SK-N-SH (cell line): ENCODE measurements around the gene HOXC6. TPM values are rescaled to one million over a fixed set of nuclear protein-coding genes. Genes with fewer than 3 reads are reported as not detected.
A peak's percentile ranks its signal among the peaks of the same experiment; 100 is the strongest.

Experiments
- CTCF ChIA-PET: fragments of 300-600, 350-600 bp; formaldehyde crosslinking; extraction: SDS; loops from one replicate; lab custom pipeline; 2021; lab: Yijun Ruan, JAX
- POLR2A ChIA-PET: fragments of 350-600 bp; sonication (Branson Sonifier 250); formaldehyde crosslinking; extraction: SDS; loops from one replicate; lab custom pipeline; 2020; ENCODE audit warnings: antibody characterized with exemption, inconsistent platforms; lab: Yijun Ruan, JAX
- DNase-seq: peaks from one replicate; pipeline ENCODE4 v3.0.0; 2012
- H2AFZ ChIP-seq: fragments of 200-600 bp; sonication (generic); 2 replicates; pipeline ENCODE4 v1.8.1; 2016; ENCODE audit warnings: antibody characterized with exemption, mild to moderate bottlenecking, low read depth
- H3F3A ChIP-seq: fragments of 200-600 bp; sonication (generic); replicated peaks from 2 replicates; pipeline ENCODE3; 2016; ENCODE audit warnings: antibody characterized with exemption, mild to moderate bottlenecking; ENCODE audit not compliant: insufficient read depth
- H3K27ac ChIP-seq, 2 experiments: fragments of 200-500 bp in 1 of 2; fragments of 200-600 bp in 1 of 2; sonication (Bioruptor generic) in 1 of 2; sonication (generic), shearing (Covaris generic) in 1 of 2; 2 replicates each; pipeline versions ENCODE4 v1.5.1 to v1.6.1; 2014 to 2016; ENCODE audit warnings: low read depth in 2 of 2, inconsistent platforms in 1 of 2, low read length in 1 of 2, mild to moderate bottlenecking in 1 of 2, mixed read lengths in 1 of 2
- H3K27me3 ChIP-seq: fragments of 200-600 bp; sonication (generic), shearing (Covaris generic); 2 replicates; pipeline ENCODE4 v1.6.1; 2016; ENCODE audit warnings: mixed run types; ENCODE audit not compliant: insufficient read depth
- H3K36me3 ChIP-seq, 2 experiments: fragments of 200-500 bp in 1 of 2; fragments of 200-600 bp in 1 of 2; sonication (Bioruptor generic) in 1 of 2; sonication (generic) in 1 of 2; replicated peaks in 1 of 2; 2 replicates each; pipeline versions ENCODE3 to v1.5.1; 2014 to 2016; ENCODE audit warnings: low read length in 1 of 2, mild to moderate bottlenecking in 1 of 2; ENCODE audit not compliant: insufficient read depth in 2 of 2, control insufficient read depth in 1 of 2
- H3K4me1 ChIP-seq, 2 experiments: fragments of 200-500 bp in 1 of 2; fragments of 200-600 bp in 1 of 2; sonication (Bioruptor generic) in 1 of 2; sonication (generic), shearing (Covaris generic) in 1 of 2; 2 replicates each; pipeline versions ENCODE4 v1.5.1 to v1.6.1; 2014 to 2016; ENCODE audit warnings: low read depth in 1 of 2, low read length in 1 of 2, mixed run types in 1 of 2; ENCODE audit not compliant: insufficient read depth in 2 of 2, control insufficient read depth in 1 of 2
- H3K4me2 ChIP-seq: fragments of 200-600 bp; sonication (generic), shearing (Covaris generic); 2 replicates; pipeline ENCODE4 v1.6.1; 2017; ENCODE audit warnings: mixed run types
- H3K4me3 ChIP-seq, 2 experiments: fragments of 200-500 bp in 1 of 2; fragments of 200-600 bp in 1 of 2; sonication (Bioruptor generic) in 1 of 2; sonication (generic), shearing (Covaris generic) in 1 of 2; 2 replicates each; pipeline versions ENCODE4 v1.5.1 to v1.8.1; 2014 to 2016; ENCODE audit warnings: low read depth in 2 of 2, inconsistent platforms in 1 of 2, low read length in 1 of 2, mild to moderate bottlenecking in 1 of 2, mixed read lengths in 1 of 2, moderate library complexity in 1 of 2
- H3K79me2 ChIP-seq: fragments of 200-600 bp; sonication (generic); 2 replicates; pipeline ENCODE4 v1.8.1; 2017; ENCODE audit warnings: mild to moderate bottlenecking; ENCODE audit not compliant: insufficient read depth
- H3K9ac ChIP-seq: fragments of 200-600 bp; sonication (generic); 2 replicates; pipeline ENCODE4 v1.6.1; 2017; ENCODE audit warnings: mixed run types
- H3K9me2 ChIP-seq: fragments of 200-600 bp; sonication (generic); 2 replicates; pipeline ENCODE4 v1.6.1; 2017; ENCODE audit warnings: mixed run types
- H3K9me3 ChIP-seq: fragments of 200-600 bp; sonication (generic); 2 replicates; pipeline ENCODE4 v1.6.1; 2017; ENCODE audit warnings: mixed run types, mild to moderate bottlenecking, moderate library complexity
- H4K20me1 ChIP-seq: fragments of 200-600 bp; sonication (generic); 2 replicates; pipeline ENCODE4 v1.6.1; 2017; ENCODE audit warnings: mild to moderate bottlenecking, mixed run types; ENCODE audit not compliant: insufficient read depth
- CHD2 ChIP-seq: fragments of 150-350 bp; IDR thresholded peaks from 2 replicates; pipeline ENCODE4 v1.6.1; 2018; ENCODE audit warnings: low read length; ENCODE audit not compliant: partially characterized antibody
- CTCF ChIP-seq: fragments of 200-600 bp; sonication (generic); IDR thresholded peaks from 2 replicates; pipeline ENCODE4 v1.6.1; 2017; ENCODE audit warnings: antibody characterized with exemption, mild to moderate bottlenecking, moderate library complexity
- ELF1 ChIP-seq: IDR thresholded peaks from 2 replicates; pipeline ENCODE4 v1.4.0; 2012
- FOXJ3 ChIP-seq: sonication (generic); formaldehyde crosslinking; IDR thresholded peaks from 2 replicates; pipeline ENCODE4 v1.5.1; 2020; ENCODE audit warnings: mild to moderate bottlenecking, missing genetic modification reagents
- MAX ChIP-seq: IDR thresholded peaks from 2 replicates; pipeline ENCODE4 v1.4.0; 2012; ENCODE audit warnings: low read depth
- MXI1 ChIP-seq: IDR thresholded peaks from 2 replicates; pipeline ENCODE4 v1.6.1; 2012; ENCODE audit warnings: mild to moderate bottlenecking, low read depth, low read length, improper control_type of control experiment
- RAD21 ChIP-seq: IDR thresholded peaks from 2 replicates; pipeline ENCODE4 v1.6.1; 2012; ENCODE audit warnings: mild to moderate bottlenecking, low read length
- REST ChIP-seq: IDR thresholded peaks from 2 replicates; pipeline ENCODE4 v1.6.1; 2012; ENCODE audit warnings: mild to moderate bottlenecking, low read depth, low read length, moderate library complexity
- RXRA ChIP-seq: IDR thresholded peaks from 2 replicates; pipeline ENCODE4 v1.4.0; 2012; ENCODE audit warnings: low read depth, mild to moderate bottlenecking, borderline replicate concordance
- WGBS: methylation state at CpG from one replicate; pipeline ENCODE4 v1.1.6; 2017; ENCODE audit warnings: low lambda C conversion rate; 5-methylcytosine and 5-hydroxymethylcytosine counted together
- polyA plus RNA-seq, 3 experiments: library from polyadenylated mRNA; depleted of rRNA; stranded (reverse); fragments of >200 nt; gene quantifications; 2 replicates each; pipeline ENCODE4 v1.2.3, GENCODE V29; 2012

The HOXC6 gene
- polyA plus RNA-seq, 1 of the 3 experiments (the other 2 are of a cell fraction), result 9.1 TPM

GRCh38 chr12:54003625-54004024 lies 24.6 kb upstream of the HOXC6 start (continued):
- TF ChIP-seq REST (no peak), RXRA (no peak), CTCF (no peak), FOXJ3 (no peak), MAX (no peak)

- WGBS, result 73% methylated on average over 18 of the region's 20 CpGs
- Histone ChIP-seq H3K27me3 (no peaks in the 10 kb centered on the region), H3K36me3 (no peaks in the 10 kb centered on the region), H3K9ac (no peak overlapping the region), H4K20me1 (no peaks in the 10 kb centered on the region), H3F3A (no peaks in the 10 kb centered on the region), H3K4me3 (no peak overlapping the region), H2AFZ (no peak overlapping the region), H3K27ac (no peak overlapping the region), H3K9me2 (no peaks in the 10 kb centered on the region), H3K4me2 (no peak overlapping the region), H3K4me1 (peaks cover 0 to 19% of the 10 kb centered on the region in 2 experiments; a peak in 1 of 4 replicates), H3K9me3 (no peaks in the 10 kb centered on the region), H3K79me2 (no peaks in the 10 kb centered on the region)
- ChIA-PET CTCF (interaction anchor here (0.9 to 24.5 kb wide), 14 partner anchors 13 to 395 kb away, joined by 3 to 568 read pairs (median 8); partner anchors contain the start of genes HOXC10, HOXC5, HOXC6 and SMUG1), POLR2A (no interaction called here)
- no peak for TF ChIP-seq MXI1
- 0 out of 2 replicates have a peak, but pooled peaks have one; percentile 13 for TF ChIP-seq RAD21
- no peak for TF ChIP-seq CHD2
- TF ChIP-seq ELF1, result no peak
- DNase-seq, result no peak
These were observed 24.0 kb upstream of the HOXC6 start for GRCh38 chr12:54004063-54004840.
